Stimulated activated CD8-positive, alpha-beta memory T cell treated with anti-CD3 and anti-CD28 coated beads, Interleukin-12 subunit alpha, Interleukin-12 subunit beta, amount 100 ng/mL, for 1 hour (primary cell): ENCODE measurements around the gene LATS2.
"Not testable (repeated sequence)": the region's sequence is repeated elsewhere in the genome, so short reads cannot be mapped to it uniquely, and the experiment has no call there.

Source experiments
- DNase-seq: peaks from one replicate; pipeline ENCODE4 v3.0.0-alpha.2; 2020; ENCODE audit warnings: low read depth

The LATS2 gene

DNA sequence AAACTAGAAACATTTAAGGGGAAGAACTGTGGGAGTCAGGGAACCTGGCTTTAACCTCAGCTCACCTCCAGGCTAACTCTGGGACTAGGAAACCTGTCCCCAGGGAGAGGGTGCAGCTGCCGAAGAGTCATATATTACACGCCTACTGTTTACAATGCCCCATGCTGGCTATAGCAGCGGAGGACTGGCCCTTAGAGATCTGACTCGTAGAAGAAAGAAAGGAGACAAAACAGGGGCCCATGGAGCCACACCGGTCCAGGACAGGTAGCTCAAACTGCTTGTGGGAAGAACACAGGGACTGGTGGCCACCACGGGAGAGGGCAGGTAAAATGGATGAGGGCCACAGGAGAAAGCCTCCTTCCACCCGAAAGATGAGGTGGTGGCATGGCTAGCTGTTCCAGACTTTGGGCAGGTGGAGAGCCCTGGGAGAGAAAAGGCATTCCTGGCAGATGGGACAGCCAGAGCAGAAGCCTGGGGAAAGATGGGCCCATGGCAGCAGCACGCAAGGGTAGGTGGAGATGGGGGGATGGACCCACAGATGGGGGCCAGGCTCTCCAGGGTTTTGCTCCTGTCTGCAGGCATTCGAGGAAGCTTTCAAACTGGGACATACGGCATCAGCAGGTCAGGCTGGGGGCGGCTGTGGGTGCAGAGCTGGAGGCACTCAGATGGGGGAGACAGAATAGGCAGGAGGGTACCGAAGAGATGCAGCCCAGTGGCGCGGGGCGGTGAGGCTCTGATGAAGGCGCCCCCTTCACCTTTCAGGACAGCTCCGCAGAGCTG, 69.5 kb downstream of the LATS2 start:
- no peak for DNase-seq

DNA sequence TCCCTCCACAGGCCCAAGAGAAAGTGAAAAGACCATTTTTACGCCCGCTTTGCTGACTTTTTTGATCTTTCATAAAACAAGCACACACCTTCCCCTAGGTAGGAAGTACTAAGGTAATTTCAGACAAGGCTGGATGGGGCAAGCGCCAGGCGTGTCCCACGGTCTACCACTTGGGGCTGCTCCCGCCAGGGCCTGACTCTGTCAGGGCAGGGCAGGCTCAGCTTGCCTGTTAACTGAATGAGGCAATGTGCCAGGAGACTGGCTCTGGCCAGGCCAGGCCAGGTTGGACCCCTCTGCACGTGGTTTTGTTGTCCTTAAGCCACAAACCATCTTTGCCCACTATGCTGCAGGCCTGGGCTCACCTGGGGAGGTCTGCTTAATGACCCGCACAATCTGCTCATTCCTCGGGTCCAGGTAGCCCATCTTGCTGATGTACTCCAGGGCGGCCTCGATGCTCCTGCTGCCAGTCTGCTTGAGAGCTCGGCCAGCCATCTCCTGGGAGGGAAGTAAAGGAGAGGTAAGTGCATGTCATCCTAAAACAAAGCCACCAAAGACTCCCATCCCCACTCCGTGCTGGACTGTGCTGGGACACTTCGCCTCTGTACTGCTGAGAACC, 70.4 kb downstream of the LATS2 start:
- no peak for DNase-seq

DNA sequence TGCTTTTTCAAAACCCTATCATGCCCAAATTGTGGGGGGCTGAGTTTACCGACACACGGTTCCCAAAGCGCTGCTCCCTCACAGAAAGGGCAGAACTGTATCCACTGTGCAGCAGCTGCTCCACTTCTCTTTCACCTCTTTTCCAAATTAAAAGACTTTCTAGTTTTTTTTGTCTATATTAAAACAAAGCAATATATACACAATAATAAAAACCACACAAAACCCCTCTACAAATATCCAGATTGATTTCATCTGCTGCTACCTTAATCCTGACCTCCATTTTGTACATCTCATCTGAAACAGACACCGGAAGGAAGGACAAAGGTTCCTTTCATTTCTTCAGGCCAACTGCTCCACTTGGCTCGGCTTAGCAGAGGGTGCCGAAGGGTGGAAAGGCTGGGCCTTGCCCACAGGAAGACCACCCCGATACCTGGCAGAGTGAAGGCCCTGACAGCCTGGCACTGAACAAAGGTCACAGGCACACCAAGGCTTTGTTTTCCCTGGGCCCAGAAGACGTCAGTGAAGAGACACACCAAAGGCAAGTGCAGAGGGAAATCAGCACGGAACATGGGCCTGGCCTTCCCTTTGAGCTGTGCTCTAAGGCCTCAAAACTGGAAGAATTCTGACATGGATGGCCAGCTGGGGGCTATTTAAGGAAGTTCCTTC, 71.6 kb downstream of the LATS2 start:
- DNase-seq = no peak

DNA sequence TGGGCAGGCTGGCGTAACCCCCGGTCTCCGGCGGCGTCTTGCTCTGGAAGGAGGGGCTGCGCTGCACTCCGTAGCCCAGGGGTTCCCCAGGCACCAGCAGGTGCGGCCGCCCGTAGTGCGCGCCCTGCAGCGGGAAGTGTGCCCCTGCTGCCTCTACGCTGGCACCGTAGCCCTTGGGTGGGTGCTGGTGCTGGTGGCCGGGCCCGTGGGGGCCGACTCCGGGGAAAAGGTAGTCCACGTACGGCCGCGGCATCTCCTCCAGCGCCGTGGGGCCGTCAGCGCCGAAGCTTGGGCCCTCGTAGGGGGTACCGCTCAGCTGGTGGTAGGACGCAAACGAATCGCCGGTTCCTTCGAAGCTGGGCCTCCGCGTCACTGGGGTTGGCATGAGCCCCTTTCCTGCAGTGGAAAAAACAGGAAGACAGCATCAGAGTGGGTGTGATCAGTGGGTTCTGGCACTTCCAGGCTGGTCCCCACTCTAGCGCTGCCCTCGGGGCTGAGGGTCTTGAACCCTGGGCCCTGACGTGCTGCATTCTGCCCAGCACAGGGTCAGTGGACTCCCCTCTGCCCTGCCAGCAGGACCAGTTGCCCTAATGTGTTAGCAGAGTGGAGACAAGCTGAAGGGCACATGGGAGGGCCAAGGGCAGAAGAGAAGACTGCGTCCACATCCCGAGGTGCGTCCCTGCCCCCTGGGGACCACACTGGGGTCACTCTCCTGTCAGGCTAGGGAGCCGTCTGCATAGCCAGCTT, 72.3 kb downstream of the LATS2 start:
- DNase-seq = no peak

DNA sequence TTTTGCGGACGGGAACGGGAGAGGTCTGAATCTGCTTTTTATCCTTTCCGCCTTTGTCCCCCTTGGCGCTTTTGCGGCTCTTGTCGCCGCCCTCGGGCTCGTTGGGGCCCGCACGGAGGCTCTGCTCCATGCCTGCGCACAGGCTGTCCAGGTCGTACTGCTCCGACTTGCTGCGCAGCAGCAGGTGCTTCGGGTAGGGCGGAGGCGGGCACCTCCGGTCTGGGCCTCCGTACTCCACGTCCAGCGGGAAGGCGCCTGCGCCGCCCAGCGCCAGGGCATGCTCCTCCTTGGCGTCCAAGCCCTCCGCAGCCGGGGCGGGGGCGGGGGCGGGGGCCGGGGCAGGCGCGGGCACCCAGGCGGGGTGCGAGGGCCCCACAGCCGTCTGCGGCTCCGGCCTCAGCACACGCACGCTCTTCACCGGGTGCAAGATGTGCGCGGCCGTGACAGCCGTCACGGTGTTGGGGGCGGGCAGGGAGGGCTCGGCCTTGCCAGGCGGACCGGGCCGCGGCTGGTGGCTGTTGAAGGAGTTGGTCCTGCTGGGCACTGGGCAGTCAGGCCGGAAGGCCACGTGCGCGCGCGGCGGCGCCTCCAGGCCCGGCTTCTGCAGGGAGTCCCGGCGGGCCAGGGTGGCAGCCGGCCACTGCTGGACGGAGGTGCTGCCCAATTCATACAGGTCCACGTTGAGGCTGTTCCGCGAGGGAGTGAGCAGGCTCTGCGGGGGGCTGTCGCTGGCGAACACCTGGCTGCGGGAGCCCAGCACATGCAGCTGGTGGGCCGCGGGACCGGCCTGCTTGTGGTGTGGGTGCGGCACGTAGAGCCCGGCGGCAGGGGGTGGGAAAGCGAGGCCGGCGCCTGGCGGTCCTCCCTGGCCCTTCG, 73.1 kb downstream of the LATS2 start:
- DNase-seq = no peak

GRCh38 chr13:20987599-20987998, 73.8 kb downstream of the LATS2 start:
- no peak for DNase-seq

- DNase-seq = no peak
Observed at GRCh38 chr13:20984879-20985278, 76.5 kb downstream of the LATS2 start.

DNA sequence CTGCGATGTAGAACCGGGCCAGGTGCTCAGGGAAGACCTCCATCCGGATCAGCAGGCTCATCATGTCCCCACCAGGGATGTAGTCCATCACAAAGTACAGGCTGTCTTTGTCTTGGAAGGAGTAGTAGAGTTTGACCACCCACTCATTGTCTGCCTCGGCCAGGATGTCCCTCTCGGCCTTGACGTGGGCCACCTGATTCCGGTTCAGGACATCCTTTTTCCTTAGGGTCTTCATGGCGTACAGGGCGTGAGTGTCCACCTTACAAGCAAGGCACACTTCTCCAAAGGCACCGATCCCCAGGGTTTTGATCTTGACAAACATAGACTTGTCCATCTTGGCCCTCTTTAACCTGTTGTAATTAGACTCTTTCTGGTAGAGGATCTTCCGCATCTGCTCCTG, 78.0 kb downstream of the LATS2 start:
- no peak for DNase-seq

DNA sequence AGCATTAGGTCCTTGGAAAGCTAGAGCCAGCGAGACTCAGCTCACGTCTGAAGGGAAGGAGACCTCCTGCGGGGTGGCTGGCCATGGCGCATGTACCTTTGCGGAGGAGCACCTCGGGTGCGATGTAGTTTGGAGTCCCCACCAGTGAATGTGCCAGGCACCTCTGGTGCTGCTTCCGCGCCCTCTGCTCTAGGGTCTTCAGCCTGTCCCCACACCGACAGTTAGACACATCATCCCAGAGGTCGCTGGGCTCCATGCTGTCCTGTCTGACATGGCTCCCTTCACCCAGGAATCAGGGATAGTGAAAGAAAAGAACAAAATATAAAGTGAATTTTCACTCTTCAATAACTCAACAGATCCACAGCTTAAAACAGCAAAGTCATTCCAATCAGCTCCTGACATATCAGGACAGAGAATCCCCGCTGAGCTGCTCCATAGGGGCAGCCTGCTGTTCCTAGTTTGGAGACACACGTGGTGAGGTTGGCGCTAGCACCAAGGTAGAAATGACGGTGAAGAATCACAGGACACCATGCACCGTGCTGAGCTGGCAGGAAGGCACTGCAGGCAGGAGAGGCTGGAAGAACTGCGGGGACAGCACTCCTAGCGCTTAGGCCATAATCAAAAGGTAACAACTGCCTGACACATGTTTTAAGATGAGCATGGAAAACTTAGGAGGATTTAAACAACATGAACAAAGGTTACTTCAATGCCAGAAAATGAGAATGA, 79.9 kb downstream of the LATS2 start:
- DNase-seq = no peak

GRCh38 chr13:20980899-20981298, 80.5 kb downstream of the LATS2 start:
- no peak for DNase-seq

DNA sequence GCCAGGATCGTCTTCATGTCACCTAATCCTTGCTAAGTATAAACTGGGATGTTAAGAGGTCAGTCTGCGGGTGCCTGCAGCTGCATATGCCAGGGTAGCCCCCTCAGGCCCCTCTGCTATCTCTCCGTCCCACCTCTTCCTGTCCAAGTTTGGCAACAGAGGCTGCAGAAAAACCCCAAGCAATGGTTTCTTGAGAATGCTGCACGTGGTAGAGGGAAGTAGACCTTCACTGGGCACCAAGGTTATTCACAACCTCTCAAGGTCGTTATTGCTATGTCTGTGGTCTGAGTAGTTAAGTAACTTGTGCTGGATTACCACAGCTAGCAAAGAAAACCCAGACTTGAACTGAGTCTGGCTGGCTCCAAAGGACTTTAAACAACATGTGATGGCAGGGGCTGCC, 81.0 kb downstream of the LATS2 start:
- no peak for DNase-seq

GRCh38 chr13:20977394-20977793, 84.0 kb downstream of the LATS2 start:
- no peak for DNase-seq

DNA sequence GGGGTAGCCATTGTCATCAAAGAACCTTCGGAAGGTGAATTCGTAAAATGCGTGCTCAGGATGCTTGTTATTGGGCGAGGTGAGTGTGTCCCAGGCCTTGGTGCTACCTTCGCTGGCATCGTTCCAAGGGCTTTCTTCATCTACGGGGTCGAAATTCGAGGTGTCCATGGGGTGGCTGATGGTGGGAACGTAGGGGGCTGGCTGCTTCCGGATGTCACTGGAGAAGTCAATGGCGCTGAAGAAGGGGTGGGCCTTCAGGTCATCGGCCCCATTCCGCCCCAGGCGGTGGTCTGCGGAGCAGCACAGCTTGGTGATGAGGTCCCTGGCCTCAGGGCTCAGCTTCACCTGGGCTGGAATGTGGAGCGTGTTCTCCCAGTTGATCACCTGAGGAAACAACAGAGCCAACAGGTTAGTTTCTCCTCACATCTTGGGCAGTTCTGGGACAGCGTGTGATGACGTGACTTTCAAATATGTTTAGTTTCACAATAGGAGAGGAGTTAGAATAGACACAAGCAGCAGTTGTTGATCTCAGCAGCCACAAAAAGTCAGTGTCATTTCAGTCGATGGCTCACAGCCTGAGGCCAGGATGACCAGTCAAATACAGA, 86.3 kb downstream of the LATS2 start:
- DNase-seq = no peak

DNA sequence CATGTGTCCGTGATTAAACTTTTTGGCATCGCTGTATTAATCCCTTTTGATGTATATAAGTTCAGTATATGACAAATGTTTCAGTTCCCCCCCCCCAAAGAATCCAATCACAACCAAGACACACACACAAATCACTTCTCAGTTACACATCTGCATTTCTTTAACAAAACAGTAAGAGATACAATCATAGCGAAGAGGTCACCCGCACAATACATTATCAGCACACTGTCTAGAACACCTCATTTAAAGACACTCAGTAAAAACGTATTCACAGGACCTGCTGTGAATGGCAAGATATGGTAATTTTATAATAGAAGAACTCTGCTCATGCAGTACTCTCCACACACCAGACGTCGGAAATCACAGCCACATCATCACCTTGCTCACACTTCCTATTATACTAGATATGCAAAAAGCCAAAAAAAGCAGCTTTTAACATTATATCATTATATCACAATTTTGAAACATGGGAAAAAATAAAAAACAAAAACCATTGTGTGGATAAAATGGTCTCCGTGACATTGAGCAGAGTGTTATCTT, 87.4 kb downstream of the LATS2 start:
- no peak for DNase-seq

DNA sequence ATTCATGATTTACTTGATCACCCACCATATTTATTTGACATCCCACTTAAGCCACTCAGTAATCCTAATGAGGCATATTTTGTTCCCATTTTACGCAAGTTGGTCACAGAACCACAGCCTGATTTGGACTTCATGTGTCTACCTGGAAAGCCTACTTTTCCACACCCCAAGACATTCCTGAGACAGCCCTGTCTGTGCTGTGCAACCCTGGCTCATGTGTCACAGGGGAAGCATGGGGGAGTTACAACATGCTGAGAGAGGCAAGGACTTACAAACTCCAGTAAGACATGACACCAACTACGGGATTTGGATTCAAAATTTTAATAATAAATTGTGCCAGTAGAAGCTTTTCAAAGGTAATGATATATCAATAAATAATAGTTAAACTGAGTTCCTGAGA, 88.7 kb downstream of the LATS2 start:
- DNase-seq = no peak

- no peak for DNase-seq
Observed at GRCh38 chr13:20969182-20969581, 92.2 kb downstream of the LATS2 start.

GRCh38 chr13:20968745-20969144, 92.6 kb downstream of the LATS2 start:
- no peak for DNase-seq

GRCh38 chr13:20967340-20967739, 94.0 kb downstream of the LATS2 start:
- DNase-seq = no peak

GRCh38 chr13:20964904-20965303, 96.5 kb downstream of the LATS2 start:
- DNase-seq = no peak

DNA sequence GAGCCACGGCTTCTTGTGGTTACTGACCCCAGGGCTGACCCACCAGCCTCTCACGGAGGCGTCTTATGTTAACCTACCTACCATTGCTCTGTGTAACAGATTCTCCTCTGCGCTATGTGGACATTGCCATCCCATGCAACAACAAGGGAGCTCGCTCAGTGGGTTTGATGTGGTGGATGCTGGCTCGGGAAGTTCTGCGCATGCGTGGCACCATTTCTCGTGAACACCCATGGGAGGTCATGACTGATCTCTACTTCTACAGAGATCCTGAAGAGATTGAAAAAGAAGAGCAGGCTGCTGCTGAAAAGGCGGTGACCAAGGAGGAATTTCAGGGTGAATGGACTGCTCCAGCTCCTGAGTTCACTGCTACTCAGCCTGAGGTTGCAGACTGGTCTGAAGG, 99.7 kb downstream of the LATS2 start:
- DNase-seq = not testable (repeated sequence)
